ENCODE data around the gene SYTL2.
"Not testable (repeated sequence)": the region's sequence is repeated elsewhere in the genome, so short reads cannot be mapped to it uniquely, and the experiment has no call there.

SYTL2 gene

GRCh38 chr11:85710917-85711316, 100.0 kb downstream of the SYTL2 start:
- H3K4me3 ChIP-seq = no peak overlapping the region
- no peak overlapping the region for H3K27ac ChIP-seq

DNA sequence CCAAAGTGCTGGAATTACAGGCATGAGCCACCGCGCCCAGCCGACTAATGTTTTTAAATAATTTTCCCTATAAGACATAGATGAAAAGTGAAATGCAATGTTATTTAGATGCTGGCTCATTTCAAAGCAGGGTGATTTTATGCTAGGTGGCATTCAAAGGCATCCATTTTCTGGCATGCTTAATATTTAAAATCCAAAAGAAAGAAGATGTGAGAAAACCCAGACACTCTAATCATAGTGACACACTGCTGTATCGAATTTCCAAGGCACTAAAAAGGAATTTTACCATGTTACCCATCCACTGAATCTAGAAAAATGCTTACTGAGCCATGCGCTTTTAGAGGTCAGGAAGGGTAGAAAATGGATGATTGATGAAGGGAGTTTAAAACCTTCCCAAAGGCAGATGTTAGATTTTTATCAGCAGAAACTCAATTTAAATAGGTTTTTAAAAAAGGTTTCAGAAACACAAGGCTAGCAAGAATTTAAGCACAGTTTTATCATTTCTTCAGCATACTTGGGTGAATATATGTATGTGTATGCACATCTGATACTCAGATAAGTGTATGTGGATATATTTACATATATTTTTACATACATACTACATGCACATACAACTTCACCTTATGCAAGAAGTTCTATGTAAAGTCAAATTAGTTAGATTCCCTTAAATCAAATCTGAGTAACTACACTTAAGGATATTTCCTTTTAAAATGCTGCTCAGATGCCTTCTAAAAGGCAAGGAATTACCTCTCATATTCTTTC, 100.8 kb downstream of the SYTL2 start:
- H3K27ac ChIP-seq = no peak overlapping the region
- H3K4me3 ChIP-seq = no peak overlapping the region

DNA sequence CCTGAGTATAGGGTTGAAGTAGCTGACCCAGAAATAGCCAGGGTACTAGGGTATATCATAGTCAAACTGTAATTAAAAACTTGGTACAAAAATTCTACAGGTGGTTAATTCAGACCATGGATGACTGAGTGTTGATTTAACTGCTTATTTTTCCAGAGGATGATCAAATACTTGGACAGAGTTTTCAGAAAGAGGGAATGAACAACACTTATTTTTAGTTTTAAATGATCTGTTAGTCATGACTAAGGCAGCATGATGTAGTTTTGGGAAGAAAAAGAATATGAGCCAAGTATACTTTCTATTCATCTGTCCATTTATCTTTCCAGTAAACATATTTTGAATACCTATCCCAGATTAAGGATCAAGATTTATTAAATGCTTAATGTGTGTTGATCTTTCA, 105.1 kb downstream of the SYTL2 start:
- Histone ChIP-seq H3K27ac (no peak overlapping the region), H3K4me3 (no peak overlapping the region)

DNA sequence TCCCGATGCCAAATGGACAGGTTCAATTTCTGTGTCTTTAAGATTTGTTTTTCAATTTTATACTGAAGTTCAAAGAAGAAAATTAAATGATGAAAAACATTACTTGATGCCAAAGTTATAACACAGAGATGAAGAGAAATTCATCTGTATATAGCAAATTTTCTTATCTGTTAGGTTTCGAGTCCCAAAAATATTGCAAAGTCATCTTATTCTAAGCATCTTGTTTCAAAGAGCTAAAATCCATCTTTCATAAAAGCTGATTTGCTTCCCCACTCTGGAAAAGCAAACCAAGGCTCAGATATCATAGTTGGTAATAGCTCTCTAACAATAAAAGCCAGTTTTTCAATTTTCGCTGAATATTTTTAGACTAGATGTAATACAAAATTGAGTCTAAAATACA, 106.0 kb downstream of the SYTL2 start:
- Histone ChIP-seq H3K4me3 (no peak overlapping the region), H3K27ac (no peak overlapping the region)

GRCh38 chr11:85699957-85700741, 110.8 kb downstream of the SYTL2 start:
- Histone ChIP-seq H3K27ac (peak overlapping the region in 3 of 21 experiments; percentile 30 to 59 (median 54)), H3K4me3 (no peak overlapping the region)

DNA sequence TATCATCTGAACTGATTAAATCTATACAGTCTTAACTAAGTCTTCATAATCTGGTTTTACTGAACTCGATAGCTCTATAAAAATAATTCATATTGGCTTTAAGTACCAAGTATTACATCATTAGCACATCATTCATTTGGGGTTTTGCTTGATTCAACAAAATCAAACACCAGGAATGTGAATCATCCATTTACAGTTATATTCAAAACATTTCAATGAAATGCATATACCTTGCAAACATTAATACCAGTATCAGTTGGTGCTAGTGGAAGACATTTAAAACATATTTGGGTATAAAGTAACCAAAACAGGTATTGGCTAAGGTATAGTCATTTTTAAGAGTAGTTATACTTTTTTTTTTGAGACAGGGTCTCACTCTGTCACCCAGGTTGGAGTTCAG, 112.7 kb downstream of the SYTL2 start:
- no peak overlapping the region for H3K27ac ChIP-seq
- no peak overlapping the region for H3K4me3 ChIP-seq

DNA sequence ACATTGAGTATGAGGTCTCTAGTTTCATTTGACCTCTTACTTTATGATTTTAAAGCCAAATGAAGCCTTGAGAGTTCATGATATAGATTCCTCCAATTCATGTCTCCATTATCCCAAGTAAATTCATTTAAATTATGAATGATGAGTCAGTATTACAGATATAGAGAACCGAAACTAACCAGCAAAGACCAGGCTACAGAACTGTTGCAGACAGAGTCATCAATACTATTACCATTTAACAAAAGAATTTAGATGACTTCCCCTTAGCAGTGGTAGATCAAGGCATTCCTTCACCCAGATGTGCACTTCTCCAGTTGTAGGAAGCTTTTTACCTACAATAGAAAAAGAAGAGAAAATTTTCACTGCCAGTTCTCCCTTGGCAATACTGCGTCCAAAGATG, 113.2 kb downstream of the SYTL2 start:
- H3K27ac ChIP-seq = no peak overlapping the region

DNA sequence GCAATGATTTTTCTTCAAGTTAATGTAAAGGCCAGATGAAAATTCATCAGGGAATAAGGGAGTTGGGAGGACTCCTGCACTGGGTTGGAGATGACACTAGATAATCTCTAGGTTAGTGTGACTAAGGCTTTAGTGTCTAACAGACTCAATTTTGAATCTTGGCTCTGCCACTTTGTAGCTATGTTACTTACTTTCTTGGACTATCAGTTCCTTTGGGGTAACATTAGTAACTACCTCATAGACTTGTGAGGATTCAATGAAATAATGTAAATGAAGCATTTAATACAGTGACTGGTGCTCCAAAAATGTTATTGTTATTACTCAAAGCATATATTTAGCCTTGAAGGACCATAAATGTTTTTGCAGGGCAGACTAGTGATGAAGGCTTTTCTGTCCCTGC, 115.4 kb downstream of the SYTL2 start:
- Histone ChIP-seq H3K27ac (no peak overlapping the region), H3K4me3 (no peak overlapping the region)

More for the DNA sequence above, 113.2 kb downstream of the SYTL2 start:
- no peak overlapping the region for H3K4me3 ChIP-seq

GRCh38 chr11:85694385-85694980, 116.5 kb downstream of the SYTL2 start:
- Histone ChIP-seq H3K27ac (no peak overlapping the region), H3K4me3 (no peak overlapping the region)

GRCh38 chr11:85685820-85686459, 125.0 kb downstream of the SYTL2 start, which contains the start of gene CCDC89:
CCDC89 (minus strand) TSS chr11:85686195; CDS start chr11:85686130, 65 bp downstream.
- Histone ChIP-seq H3K4me3 (peak within 1 kb of the TSS in 6 of 7 experiments; percentile 15 to 44 (median 18)), H3K27ac (peak within 1 kb of the TSS in 14 of 21 experiments; percentile 3 to 68 (median 49))

DNA sequence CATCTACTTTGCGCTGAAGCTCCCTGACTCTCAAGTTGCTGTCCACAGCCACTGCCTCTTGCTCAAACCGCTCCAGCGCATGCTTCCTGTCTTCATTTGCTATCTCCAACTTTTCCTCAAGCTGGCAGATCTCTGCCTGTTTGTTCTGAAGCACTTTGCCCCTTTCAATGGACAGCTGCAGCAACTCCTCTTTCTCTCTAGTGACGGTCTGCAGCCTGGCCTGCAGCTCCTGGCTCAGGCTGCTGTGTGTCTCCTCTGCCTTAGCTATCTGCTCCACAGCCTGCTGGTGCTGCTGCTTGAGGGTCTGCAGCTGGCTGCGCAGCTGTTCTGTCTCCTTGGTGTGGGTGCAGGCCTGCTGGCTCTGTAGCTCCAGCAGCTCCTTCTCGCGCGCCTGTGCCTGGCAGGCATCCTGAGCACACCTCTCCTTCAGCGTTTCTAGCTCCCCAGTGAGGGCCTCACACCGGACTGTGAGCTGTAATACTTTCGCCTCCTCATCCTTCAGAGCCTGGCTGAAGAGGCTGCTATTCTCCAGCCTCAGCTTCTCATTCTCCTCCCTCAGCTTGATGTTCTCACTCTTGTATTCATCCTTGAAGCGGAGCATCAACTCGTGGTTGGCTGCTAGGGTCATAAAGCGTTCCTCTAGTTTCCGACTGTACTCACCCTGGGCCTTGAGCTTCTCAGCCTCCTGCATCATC, 125.7 kb downstream of the SYTL2 start:
- H3K27ac ChIP-seq = peak overlapping the region in 14 of 21 experiments; percentile 2 to 68 (median 49)
- peak overlapping the region in 6 of 7 experiments; percentile 15 to 44 (median 18) for H3K4me3 ChIP-seq

- H3K27ac ChIP-seq = peak overlapping the region in 18 of 21 experiments; percentile 2 to 77 (median 46)
Measured at GRCh38 chr11:85682330-85683305, 128.3 kb downstream of the SYTL2 start.

GRCh38 chr11:85680897-85681296, 130.0 kb downstream of the SYTL2 start:
- Histone ChIP-seq H3K27ac (no peak overlapping the region), H3K4me3 (no peak overlapping the region)

More at GRCh38 chr11:85682330-85683305, 128.3 kb downstream of the SYTL2 start:
- peak overlapping the region; percentile 27 to 63 (median 44) for H3K4me3 ChIP-seq

DNA sequence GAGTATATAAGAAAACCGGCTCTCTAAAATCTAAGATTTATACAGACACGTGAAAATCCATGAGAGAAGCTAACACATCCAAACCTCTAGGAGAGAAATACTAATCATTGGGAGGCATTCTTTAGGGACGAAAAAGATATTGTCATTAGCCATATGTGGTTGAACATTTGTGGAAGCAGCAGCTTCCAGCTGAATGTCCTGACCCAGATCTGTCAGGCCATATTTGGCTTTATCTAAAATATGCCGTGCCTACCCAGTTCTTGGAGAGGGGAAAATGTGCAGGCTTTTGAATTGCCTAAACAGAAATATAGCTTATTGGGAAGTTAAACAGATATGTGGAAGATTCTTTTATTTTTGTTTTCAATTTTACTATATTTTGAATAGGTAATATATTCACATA, 131.4 kb downstream of the SYTL2 start:
- Histone ChIP-seq H3K4me3 (no peak overlapping the region), H3K27ac (no peak overlapping the region)

DNA sequence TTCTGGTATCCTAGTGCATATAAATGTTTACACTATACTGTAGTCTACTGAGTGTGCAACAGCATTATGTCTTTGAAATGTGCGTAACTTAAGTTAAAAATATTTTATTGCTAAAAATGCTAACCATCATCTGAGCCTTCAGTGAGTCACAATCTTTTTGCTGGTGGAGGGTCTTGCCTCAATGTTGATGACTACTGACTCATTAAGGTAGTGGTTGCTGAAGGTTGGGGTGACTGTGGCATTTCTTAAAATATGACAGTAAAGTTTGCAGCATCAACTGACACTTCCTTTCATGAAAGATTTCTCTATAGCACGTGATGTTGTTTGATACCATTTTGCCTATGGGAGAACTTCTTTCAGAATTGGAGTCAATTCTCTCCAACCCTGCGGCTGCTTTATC, 137.5 kb downstream of the SYTL2 start:
- no peak overlapping the region for H3K4me3 ChIP-seq
- no peak overlapping the region for H3K27ac ChIP-seq

DNA sequence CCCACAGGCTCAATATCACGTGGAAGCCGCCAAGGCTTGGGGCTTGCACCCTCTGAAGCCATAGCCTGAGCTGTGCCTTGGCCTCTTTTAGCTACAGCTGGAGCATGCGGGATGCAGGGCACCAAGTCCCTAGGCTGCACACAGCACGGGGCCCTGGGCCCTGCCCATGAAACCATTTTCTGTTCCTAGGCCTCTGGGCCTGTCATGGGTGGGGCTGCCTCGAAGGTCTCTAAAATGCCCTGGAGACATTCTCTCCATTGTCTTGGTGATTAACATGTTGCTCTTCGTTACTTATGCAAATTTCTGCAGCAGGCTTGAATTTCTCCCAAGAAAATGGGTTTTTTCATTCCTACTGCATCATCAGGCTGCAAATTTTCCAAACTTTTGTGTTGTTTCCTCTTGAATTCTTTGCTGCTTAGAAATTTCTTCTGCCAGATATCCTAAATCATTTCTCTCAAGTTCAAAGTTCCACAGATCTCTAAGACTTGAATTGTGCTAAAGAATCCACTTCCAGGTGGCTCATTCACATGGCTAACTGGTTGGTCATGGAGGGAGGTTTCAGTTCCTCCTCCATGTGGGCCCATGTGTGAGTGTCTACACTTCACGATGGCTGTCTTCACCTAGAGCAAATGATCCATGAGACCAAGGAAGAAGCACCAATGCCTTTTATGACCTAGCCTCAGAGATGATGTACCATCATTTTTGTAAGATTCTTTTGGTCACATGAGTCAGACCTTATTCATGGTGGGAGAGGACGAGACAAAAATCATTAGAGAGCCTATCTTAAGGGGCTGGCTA, 138.6 kb downstream of the SYTL2 start:
- H3K27ac ChIP-seq = no peak overlapping the region
- H3K4me3 ChIP-seq = no peak overlapping the region

DNA sequence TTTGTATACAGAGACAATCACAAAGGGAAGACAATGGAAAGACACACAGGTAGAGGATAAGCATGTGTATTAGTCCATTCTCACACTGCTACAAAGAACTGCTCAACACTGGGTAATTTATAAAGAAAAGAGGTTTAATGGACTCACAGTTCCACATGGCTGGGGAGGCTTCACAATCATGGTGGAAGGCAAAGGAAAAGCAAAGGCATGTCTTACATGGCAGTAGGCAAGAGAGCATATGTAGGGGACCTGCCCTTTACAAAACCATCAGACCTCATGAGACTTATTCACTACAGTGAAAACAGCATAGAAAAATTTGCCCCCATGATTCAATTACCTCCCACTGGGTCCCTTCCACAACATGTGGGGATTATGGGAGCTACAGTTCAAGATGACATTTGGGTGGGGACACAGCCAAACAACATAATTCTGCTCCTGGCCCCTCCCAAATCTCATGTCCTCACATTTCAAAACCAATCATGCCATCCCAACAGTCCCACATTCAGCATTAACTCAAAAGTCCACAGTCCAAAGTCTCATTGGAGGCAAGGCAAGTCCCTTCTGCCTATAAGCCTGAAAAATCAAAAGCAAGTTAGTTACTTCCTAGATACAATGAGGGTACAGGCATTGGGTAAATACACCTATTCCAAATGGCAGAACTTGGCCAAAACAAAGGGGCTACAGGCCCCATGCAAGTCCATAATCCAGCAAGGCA, 139.8 kb downstream of the SYTL2 start:
- H3K4me3 ChIP-seq, H3K27ac ChIP-seq: not testable (repeated sequence)
